HG03521 (cell line): ENCODE measurements around the gene GRIA2.

Experiments
- ATAC-seq: cut with Tn5 transposase; IDR thresholded peaks from one replicate; pipeline ENCODE4 v1.9.1; 2021; ENCODE audit warnings: mild to moderate bottlenecking, moderate library complexity; ENCODE audit not compliant: unreplicated experiment

The GRIA2 gene

DNA sequence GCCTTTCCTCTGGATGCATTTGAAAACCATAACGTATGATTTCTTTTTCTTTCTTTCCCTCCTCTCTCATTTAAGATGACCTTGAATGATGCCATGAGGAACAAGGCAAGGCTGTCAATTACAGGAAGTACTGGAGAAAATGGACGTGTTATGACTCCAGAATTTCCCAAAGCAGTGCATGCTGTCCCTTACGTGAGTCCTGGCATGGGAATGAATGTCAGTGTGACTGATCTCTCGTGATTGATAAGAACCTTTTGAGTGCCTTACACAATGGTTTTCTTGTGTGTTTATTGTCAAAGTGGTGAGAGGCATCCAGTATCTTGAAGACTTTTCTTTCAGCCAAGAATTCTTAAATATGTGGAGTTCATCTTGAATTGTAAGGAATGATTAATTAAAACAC lies 142.8 kb downstream of the GRIA2 start:
- ATAC-seq: no peak

- ATAC-seq: no peak
These were observed 151.6 kb downstream of the GRIA2 start for GRCh38 chr4:157372154-157372553.

GRCh38 chr4:157372567-157372966 lies 152.0 kb downstream of the GRIA2 start:
- ATAC-seq: no peak

DNA sequence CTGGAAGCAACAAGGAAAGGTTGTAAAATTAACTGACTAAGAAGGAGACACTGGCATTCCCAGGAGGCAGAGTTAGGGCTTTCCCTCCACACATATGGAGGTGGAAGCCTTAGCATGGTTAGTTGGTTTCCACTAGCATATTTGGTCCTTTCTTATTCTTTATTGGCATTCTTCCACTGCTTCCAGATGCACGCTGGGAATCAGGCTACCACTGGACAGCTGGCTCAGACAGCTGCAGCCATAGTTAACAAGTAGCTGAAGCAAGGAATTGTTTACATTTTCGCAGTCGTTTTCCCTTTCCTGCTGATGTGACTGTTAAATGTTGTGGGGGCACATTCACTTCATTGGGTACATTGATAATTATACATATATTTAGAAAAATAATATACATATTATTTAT lies 169.2 kb downstream of the GRIA2 start:
- no peak for ATAC-seq

DNA sequence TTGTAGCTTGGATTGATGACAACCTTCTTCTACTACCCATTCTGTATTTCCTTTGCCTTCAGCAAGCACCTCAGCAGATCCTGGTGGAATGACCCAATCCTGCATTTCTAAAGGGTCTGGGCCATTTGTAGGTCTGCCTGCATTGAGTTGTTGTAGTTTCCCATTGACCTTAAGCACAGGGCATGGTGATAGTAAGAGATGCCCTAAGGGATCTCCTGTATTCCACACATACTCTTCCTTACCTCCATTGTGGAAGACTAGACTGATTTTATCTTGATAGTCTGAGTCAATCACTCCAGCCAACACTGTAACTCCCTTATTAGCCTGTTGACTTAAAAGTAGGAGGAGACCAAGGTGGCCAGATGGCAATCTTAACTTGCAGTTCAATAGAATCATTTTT lies 184.5 kb downstream of the GRIA2 start:
- no peak for ATAC-seq
